ENCODE measurements around the gene DCST2.

The DCST2 gene

GRCh38 chr1:155026154-155026553 lies 7.4 kb downstream of the DCST2 start:
- no peak for DNase-seq (ENCODE audit: low read depth)

- DNase-seq (ENCODE audit: low read depth): no peak
Measured at GRCh38 chr1:155024315-155024714, 9.3 kb downstream of the DCST2 start.

GRCh38 chr1:155023627-155024026 lies 10.0 kb downstream of the DCST2 start:
- no peak for DNase-seq (ENCODE audit: low read depth)

GRCh38 chr1:155022927-155023236 lies 10.7 kb downstream of the DCST2 start:
- DNase-seq (ENCODE audit: low read depth): no peak

- DNase-seq (ENCODE audit: low read depth): no peak
Measured at GRCh38 chr1:155022136-155022926, 11.2 kb downstream of the DCST2 start.

- DNase-seq (ENCODE audit: low read depth): no peak
Measured at GRCh38 chr1:155019377-155020245, 14.0 kb downstream of the DCST2 start.

- DNase-seq (ENCODE audit: low read depth): no peak
Measured at GRCh38 chr1:155018617-155019348, 14.8 kb downstream of the DCST2 start.

- no peak for DNase-seq (ENCODE audit: low read depth)
Measured at GRCh38 chr1:155017946-155018316, 15.7 kb downstream of the DCST2 start.

- peak; percentile 88 for DNase-seq (ENCODE audit: low read depth)
Measured at GRCh38 chr1:155017041-155017945, 16.3 kb downstream of the DCST2 start.

- DNase-seq (ENCODE audit: low read depth): no peak
Measured at GRCh38 chr1:155016231-155016831, 17.2 kb downstream of the DCST2 start.

GRCh38 chr1:155015527-155016230 lies 17.9 kb downstream of the DCST2 start:
- no peak for DNase-seq (ENCODE audit: low read depth)

- no peak for DNase-seq (ENCODE audit: low read depth)
Measured at GRCh38 chr1:155014709-155015508, 18.7 kb downstream of the DCST2 start.

- no peak for DNase-seq (ENCODE audit: low read depth)
Measured at GRCh38 chr1:155013632-155014031, 19.9 kb downstream of the DCST2 start.

- DNase-seq (ENCODE audit: low read depth): no peak
Measured at GRCh38 chr1:155012776-155013602, 20.6 kb downstream of the DCST2 start.

GRCh38 chr1:155012026-155012546 lies 21.5 kb downstream of the DCST2 start:
- DNase-seq (ENCODE audit: low read depth): no peak

GRCh38 chr1:155011437-155012025 lies 22.1 kb downstream of the DCST2 start:
- no peak for DNase-seq (ENCODE audit: low read depth)

- DNase-seq (ENCODE audit: low read depth): no peak
Measured at GRCh38 chr1:155011004-155011416, 22.6 kb downstream of the DCST2 start.
